ENCODE results near the gene KNDC1.

Gene KNDC1

DNA sequence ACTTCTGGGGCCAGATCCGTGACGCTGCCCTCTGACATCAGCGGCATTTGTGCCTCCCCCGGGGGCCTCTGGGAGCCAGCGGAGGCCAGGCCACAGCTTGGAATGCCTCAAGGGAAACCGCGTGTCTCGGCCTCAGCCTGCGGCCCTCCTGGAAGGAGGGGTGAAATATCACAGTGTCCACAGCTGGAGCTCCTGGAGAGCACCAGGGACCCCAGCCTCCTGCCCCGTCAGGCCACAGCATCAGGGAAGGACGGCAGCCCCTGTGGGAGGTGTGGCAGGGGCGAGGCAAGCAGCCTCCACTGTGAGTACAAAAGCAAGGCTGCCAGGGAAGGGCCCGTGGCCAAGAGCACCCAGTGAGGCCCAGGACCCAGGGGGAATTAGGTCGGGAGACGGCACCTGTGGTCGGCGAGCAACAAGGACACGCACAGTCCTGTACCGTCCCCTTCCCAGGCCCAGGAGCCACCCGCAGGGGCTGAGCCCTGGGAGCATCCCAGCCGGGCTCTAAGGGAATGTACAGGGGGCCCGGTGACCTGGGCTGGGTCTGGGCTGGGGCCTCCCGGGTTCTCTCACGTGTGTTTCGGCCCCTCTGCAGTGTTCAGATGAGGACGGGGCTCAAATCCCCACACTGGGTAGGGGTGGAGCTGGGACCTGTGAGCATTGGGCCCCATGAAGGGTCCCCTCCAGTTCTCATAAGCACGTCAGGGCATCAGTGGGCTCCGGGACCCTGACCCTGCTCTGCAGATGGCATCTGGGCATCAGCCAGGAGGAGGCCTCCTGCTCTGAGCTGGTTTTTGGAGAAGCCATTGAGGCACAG, 18.7 kb upstream of the KNDC1 start (continued):
- TF ChIP-seq, protein P1, sequence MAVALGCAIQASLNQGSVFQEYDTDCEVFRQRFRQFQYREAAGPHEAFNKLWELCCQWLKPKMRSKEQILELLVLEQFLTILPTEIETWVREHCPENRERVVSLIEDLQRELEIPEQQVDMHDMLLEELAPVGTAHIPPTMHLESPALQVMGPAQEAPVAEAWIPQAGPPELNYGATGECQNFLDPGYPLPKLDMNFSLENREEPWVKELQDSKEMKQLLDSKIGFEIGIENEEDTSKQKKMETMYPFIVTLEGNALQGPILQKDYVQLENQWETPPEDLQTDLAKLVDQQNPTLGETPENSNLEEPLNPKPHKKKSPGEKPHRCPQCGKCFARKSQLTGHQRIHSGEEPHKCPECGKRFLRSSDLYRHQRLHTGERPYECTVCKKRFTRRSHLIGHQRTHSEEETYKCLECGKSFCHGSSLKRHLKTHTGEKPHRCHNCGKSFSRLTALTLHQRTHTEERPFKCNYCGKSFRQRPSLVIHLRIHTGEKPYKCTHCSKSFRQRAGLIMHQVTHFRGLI (tag by site-specific recombination; IDR thresholded peaks at IDR 0.05): no peak

DNA sequence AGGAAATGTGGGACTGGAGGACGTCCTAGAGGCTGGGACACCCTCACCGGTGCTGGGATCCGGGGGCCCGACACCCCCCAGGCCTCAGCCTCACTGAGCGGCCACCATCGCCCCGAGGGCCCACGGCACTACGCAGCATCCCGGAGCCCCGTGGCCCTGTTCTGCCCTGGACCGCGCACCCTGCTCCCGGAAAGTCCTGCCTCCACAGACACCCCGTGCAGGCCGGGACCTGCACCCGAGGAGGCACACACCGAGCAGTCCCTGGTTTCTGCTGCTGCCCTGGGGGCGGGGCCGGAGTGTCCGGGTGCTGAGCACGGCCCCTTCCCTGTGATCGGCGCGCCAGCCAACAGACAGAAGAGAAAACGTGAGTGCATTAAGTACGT, 18.1 kb upstream of the KNDC1 start:
- Histone ChIP-seq H3K27ac (ENCODE audit: extremely low read depth, low read depth, low read length) (no peak overlapping the region), H3K9me3 (ENCODE audit: control insufficient read depth, insufficient read depth, low read depth, low read length) (no peaks in the 10 kb centered on the region), H3K4me1 (ENCODE audit: control insufficient read depth, insufficient read depth, low read length) (no peaks in the 10 kb centered on the region), H3K4me3 (ENCODE audit: low read depth, low read length) (no peak overlapping the region), H3K36me3 (ENCODE audit: control insufficient read depth in 2 of 2, insufficient read depth in 1 of 2, low read length in 2 of 2) (no peaks in the 10 kb centered on the region)
- TF ChIP-seq BCL11A (tag by site-specific recombination; IDR thresholded peaks at IDR 0.05; ENCODE audit: low read depth) (no peak), SP7 (tag by site-specific recombination; IDR thresholded peaks at IDR 0.05) (no peak), ZNF174 (tag by site-specific recombination; IDR thresholded peaks at IDR 0.05) (no peak), ZNF623 (tag by site-specific recombination; IDR thresholded peaks at IDR 0.05) (no peak), KLF16 (tag by site-specific recombination; IDR thresholded peaks at IDR 0.05) (no peak), BCL11B (tag by site-specific recombination; IDR thresholded peaks at IDR 0.05; ENCODE audit: low read depth) (no peak), ZNF548 (tag by site-specific recombination; IDR thresholded peaks at IDR 0.05) (no peak), ZNF311 (tag by site-specific recombination; IDR thresholded peaks at IDR 0.05; ENCODE audit: borderline replicate concordance) (no peak), ZNF354C (tag by site-specific recombination; IDR thresholded peaks at IDR 0.05; ENCODE audit: borderline replicate concordance, low read depth) (no peak), ZNF350 (tag by site-specific recombination; IDR thresholded peaks at IDR 0.05) (no peak), REPIN1 (tag by site-specific recombination; IDR thresholded peaks at IDR 0.05; ENCODE audit: low read depth) (no peak)
- TF ChIP-seq, protein P2, sequence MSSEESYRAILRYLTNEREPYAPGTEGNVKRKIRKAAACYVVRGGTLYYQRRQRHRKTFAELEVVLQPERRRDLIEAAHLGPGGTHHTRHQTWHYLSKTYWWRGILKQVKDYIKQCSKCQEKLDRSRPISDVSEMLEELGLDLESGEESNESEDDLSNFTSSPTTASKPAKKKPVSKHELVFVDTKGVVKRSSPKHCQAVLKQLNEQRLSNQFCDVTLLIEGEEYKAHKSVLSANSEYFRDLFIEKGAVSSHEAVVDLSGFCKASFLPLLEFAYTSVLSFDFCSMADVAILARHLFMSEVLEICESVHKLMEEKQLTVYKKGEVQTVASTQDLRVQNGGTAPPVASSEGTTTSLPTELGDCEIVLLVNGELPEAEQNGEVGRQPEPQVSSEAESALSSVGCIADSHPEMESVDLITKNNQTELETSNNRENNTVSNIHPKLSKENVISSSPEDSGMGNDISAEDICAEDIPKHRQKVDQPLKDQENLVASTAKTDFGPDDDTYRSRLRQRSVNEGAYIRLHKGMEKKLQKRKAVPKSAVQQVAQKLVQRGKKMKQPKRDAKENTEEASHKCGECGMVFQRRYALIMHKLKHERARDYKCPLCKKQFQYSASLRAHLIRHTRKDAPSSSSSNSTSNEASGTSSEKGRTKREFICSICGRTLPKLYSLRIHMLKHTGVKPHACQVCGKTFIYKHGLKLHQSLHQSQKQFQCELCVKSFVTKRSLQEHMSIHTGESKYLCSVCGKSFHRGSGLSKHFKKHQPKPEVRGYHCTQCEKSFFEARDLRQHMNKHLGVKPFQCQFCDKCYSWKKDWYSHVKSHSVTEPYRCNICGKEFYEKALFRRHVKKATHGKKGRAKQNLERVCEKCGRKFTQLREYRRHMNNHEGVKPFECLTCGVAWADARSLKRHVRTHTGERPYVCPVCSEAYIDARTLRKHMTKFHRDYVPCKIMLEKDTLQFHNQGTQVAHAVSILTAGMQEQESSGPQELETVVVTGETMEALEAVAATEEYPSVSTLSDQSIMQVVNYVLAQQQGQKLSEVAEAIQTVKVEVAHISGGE (tag by site-specific recombination; conservative IDR thresholded peaks at IDR 0.05; ENCODE audit: low read depth): no peak
- CTCF ChIA-PET: no interaction called here
- POLR2A ChIA-PET: no interaction called here

DNA sequence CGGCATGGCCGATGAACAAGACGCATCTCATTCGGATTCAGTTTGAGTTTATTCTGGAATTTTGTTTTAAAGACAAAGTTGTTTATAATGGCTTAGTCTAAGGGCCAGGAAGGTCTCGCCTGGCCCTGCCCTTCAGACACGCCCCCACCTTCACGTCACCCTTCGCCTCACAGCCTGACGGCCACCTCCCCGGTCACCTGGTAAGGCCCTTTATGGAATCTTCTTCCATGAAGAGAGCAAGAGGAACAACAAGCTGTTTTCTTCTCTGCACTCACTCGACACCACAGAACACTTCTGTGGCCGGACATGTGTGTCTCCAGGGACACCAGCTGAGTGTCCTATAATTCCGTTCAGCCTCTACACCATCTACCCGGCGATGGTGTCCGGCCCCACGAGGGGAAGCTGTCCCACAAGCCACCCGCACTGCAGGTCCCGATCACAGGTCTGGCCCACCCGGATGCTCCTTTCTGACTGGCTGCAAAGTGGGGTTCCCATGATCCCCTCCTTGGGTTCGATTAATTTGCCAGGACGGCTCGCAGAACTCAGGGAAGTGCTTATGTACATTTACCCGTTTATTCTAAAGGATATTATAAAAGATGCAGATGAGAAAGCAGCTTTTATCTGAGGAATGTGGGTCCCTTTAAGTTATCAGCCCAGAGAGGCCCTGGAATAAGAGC, 17.4 kb upstream of the KNDC1 start:
- CTCF ChIA-PET: interaction anchor here (0.5 to 2.2 kb wide), 14 partner anchors 13 to 467 kb away, joined by 3 to 7 read pairs (median 4); no protein-coding TSS in a partner anchor
- Histone ChIP-seq H3K4me1 (ENCODE audit: control insufficient read depth, insufficient read depth, low read length) (no peaks in the 10 kb centered on the region), H3K9me3 (ENCODE audit: control insufficient read depth, insufficient read depth, low read depth, low read length) (no peaks in the 10 kb centered on the region), H3K4me3 (ENCODE audit: low read depth, low read length) (no peak overlapping the region), H3K36me3 (ENCODE audit: control insufficient read depth in 2 of 2, insufficient read depth in 1 of 2, low read length in 2 of 2) (no peaks in the 10 kb centered on the region), H3K27ac (ENCODE audit: extremely low read depth, low read depth, low read length) (no peak overlapping the region)
- POLR2A ChIA-PET: no interaction called here
- no peak for TF ChIP-seq ZFP37 (tag by site-specific recombination; IDR thresholded peaks at IDR 0.05)
- TF ChIP-seq, protein P3, sequence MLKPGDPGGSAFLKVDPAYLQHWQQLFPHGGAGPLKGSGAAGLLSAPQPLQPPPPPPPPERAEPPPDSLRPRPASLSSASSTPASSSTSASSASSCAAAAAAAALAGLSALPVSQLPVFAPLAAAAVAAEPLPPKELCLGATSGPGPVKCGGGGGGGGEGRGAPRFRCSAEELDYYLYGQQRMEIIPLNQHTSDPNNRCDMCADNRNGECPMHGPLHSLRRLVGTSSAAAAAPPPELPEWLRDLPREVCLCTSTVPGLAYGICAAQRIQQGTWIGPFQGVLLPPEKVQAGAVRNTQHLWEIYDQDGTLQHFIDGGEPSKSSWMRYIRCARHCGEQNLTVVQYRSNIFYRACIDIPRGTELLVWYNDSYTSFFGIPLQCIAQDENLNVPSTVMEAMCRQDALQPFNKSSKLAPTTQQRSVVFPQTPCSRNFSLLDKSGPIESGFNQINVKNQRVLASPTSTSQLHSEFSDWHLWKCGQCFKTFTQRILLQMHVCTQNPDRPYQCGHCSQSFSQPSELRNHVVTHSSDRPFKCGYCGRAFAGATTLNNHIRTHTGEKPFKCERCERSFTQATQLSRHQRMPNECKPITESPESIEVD (tag by site-specific recombination; IDR thresholded peaks at IDR 0.05): no peak
- TF ChIP-seq, protein P4, sequence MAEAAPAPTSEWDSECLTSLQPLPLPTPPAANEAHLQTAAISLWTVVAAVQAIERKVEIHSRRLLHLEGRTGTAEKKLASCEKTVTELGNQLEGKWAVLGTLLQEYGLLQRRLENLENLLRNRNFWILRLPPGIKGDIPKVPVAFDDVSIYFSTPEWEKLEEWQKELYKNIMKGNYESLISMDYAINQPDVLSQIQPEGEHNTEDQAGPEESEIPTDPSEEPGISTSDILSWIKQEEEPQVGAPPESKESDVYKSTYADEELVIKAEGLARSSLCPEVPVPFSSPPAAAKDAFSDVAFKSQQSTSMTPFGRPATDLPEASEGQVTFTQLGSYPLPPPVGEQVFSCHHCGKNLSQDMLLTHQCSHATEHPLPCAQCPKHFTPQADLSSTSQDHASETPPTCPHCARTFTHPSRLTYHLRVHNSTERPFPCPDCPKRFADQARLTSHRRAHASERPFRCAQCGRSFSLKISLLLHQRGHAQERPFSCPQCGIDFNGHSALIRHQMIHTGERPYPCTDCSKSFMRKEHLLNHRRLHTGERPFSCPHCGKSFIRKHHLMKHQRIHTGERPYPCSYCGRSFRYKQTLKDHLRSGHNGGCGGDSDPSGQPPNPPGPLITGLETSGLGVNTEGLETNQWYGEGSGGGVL (tag by site-specific recombination; IDR thresholded peaks at IDR 0.05): no peak
- TF ChIP-seq ZNF394 (tag by site-specific recombination; IDR thresholded peaks at IDR 0.05; ENCODE audit: borderline replicate concordance): no peak
- no peak for TF ChIP-seq FEZF1 (tag by site-specific recombination; IDR thresholded peaks at IDR 0.05)
- TF ChIP-seq, protein P5, sequence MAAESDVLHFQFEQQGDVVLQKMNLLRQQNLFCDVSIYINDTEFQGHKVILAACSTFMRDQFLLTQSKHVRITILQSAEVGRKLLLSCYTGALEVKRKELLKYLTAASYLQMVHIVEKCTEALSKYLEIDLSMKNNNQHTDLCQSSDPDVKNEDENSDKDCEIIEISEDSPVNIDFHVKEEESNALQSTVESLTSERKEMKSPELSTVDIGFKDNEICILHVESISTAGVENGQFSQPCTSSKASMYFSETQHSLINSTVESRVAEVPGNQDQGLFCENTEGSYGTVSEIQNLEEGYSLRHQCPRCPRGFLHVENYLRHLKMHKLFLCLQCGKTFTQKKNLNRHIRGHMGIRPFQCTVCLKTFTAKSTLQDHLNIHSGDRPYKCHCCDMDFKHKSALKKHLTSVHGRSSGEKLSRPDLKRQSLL (tag by site-specific recombination; IDR thresholded peaks at IDR 0.05): no peak
- no peak for TF ChIP-seq ZBTB20 (tag by site-specific recombination; IDR thresholded peaks at IDR 0.05)
- TF ChIP-seq ZNF776 (tag by site-specific recombination; IDR thresholded peaks at IDR 0.05; ENCODE audit: borderline replicate concordance): no peak
- no peak for TF ChIP-seq ZNF558 (tag by site-specific recombination; IDR thresholded peaks at IDR 0.05)
